ENCODE data around the gene GAS7. TPM values are rescaled to one million over a fixed set of nuclear protein-coding genes. Genes with fewer than 3 reads are reported as not detected.

The GAS7 gene
- total RNA-seq, 2 donors from 2014 or later = 6.3 to 22.9 TPM

- DNase-seq = no peak
- no peak for ATAC-seq
- intact Hi-C loops (cut with DNase I, micrococcal nuclease) = loop anchor here in 1 of 2 donors (10.0 kb wide), 1 partner anchor 65 kb away; no protein-coding TSS in a partner anchor
Measured at GRCh38 chr17:10120109-10120485, 78.3 kb downstream of the GAS7 start.

DNA sequence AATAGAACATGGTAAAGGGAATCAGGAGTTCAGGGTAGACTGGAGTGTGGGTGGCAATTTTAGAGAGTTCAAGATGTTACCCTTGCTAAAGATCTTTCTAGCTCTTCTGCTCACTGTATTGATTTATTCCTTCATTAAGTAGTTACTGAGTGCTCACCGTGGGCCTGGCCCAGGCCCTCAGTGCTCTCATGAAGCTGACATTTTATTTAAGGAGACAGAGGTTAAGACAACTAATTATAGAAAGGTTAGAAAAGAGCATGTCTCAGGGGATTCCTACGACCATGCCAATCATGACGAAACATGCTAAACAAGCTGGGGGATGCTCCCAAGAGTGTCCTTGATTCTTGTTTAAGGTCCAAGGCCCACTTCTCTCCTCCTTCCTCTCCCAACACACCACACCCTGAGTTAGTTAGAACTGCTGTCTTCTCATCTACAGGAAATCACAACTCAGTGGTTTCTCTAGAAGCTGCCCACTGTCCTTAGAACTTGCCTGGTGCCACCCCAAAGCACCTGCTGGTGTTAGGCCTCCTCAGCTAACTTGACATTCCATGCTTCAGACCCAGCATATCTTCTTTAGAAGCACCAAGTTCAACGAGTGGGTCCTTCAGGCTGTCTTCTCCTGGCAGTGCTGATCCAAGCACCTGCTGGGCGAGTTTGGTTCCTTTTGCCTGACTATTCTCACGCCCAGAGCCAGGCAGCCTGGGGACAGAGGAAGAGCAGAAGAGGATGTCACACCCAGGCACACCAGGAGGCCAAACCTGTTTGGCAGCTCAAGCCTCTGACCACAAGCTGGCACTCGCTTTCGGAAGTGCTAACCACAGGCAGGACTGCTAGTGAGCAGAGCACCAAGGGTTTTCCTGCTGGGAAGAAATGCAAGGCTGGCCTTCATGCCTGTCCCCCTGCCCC lies 79.0 kb downstream of the GAS7 start:
- peak; percentile 66 to 81 for DNase-seq
- ATAC-seq = peak; percentile 91
- intact Hi-C loops (cut with DNase I, micrococcal nuclease) = loop anchor here in 1 of 2 donors (10.0 kb wide), 1 partner anchor 65 kb away; no protein-coding TSS in a partner anchor

- DNase-seq (no peak), ATAC-seq (no peak)
- intact Hi-C loops (cut with DNase I, micrococcal nuclease) = no loop called here
Measured at GRCh38 chr17:10118788-10119130, 79.6 kb downstream of the GAS7 start.

DNA sequence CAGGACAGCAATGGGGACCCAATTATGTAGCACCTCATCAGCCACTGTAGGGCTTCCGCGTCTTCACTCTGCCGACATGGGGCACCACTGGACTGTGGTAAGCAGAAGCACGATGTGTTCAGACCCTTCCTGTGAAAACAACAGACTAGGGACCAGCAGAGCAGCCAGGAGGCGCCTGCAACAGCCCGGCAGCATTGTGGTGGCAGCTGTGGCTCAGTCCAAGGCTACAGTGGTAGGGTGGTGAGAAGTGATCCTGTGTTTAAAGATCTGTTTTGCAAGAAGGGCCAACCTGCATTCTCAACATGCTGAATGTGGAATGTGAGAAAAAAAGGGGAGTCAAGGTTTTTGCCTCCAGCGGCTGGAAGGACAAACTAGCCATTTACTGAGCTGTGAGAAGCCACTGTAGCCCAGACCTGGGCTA lies 80.8 kb downstream of the GAS7 start:
- ATAC-seq (no peak), DNase-seq (no peak)
- intact Hi-C loops (cut with DNase I, micrococcal nuclease) = no loop called here

- intact Hi-C loops (cut with DNase I, micrococcal nuclease) = no loop called here
- DNase-seq = no peak
- ATAC-seq = no peak
Measured at GRCh38 chr17:10116753-10117420, 81.5 kb downstream of the GAS7 start.

- intact Hi-C loops (cut with DNase I, micrococcal nuclease) = no loop called here
- ATAC-seq = no peak
- no peak for DNase-seq
Measured at GRCh38 chr17:10116267-10116666, 82.1 kb downstream of the GAS7 start.

- ATAC-seq = no peak
- intact Hi-C loops (cut with DNase I, micrococcal nuclease) = no loop called here
- DNase-seq = no peak
Measured at GRCh38 chr17:10115536-10115932, 82.9 kb downstream of the GAS7 start.

- peak; percentile 67 to 87 for DNase-seq
- intact Hi-C loops (cut with DNase I, micrococcal nuclease) = no loop called here
- peak; percentile 50 for ATAC-seq
Measured at GRCh38 chr17:10114931-10115535, 83.4 kb downstream of the GAS7 start.

DNA sequence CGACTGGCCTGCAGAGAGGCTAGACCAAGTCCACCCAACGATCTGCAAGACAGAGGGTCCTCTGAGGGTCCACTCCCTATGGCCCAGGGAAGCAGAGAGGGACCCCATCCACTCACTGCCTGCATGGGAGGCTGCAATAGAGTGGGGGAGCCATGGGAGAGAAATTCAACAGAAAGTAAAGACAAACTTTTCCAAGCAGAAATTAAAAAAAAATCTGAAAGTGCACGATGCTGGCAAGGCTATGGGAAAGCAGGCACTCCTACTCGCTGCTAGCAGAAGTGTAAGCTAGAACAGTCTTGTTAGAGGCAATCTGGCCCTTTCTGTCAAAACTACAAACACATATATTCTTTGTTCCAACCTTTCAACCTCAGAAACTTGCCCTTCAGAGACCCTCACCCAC lies 85.4 kb downstream of the GAS7 start:
- DNase-seq = no peak
- no peak for ATAC-seq
- intact Hi-C loops (cut with DNase I, micrococcal nuclease) = no loop called here

GRCh38 chr17:10111907-10112452 lies 86.4 kb downstream of the GAS7 start:
- ATAC-seq (no peak), DNase-seq (no peak)
- intact Hi-C loops (cut with DNase I, micrococcal nuclease) = no loop called here

DNA sequence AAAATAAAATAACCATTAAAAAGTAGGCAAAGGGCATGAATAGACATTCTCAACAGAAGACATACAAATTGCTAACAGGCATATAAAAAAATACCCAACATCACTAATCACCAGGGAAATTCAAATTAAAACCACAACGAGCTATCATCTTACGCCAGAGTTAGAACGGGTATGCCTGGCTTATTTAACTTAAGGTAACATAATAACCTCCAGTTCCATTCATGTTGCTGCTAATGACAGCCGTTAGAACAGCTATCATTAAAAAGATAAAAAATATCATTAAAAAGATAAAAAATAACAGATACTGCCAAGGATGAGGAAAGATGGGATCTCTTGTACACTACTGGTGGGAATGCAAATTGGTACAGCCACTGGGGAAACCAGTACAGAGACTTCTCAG lies 89.3 kb downstream of the GAS7 start:
- ATAC-seq (no peak), DNase-seq (no peak)
- intact Hi-C loops (cut with DNase I, micrococcal nuclease) = no loop called here

DNA sequence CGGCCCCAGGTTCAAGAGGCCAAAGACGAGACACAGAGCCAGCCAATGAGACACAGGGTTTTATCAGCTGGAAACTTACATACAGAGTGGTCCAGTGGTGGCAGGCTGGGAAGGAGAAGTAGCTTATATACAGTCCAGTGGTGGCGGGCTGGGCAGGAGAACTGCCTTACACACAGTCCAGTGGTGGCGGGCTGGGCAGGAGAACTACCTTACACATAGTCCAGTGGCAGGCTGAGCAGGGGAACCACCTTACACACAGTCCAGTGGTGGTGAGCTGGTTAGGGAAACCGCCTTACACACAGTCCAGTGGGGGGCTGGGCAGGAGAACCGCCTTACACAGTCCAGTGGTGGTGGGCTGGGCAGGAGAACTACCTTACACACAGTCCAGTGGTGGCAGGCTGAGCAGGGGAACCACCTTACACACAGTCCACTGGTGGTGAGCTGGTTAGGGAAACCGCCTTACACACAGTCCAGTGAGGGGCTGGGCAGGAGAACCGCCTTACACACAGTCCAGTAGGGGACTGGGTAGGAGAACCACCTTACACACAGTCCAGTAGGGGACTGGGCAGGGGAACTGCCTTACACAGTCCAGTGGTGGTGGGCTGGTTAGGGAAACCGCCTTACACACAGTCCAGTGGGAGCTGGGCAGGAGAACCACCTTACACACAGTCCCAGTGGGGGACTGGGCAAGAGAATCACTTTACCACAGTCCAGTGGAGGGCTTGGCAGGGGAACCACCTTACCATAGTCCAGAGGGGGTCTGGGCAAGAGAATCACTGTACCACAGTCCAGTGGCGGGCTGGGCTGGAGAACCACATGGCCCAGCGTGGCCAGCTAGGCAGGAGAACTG lies 90.9 kb downstream of the GAS7 start:
- ATAC-seq = no peak
- no peak for DNase-seq
- intact Hi-C loops (cut with DNase I, micrococcal nuclease) = no loop called here

- DNase-seq = no peak
- intact Hi-C loops (cut with DNase I, micrococcal nuclease) = no loop called here
Measured at GRCh38 chr17:10106067-10106466, 92.3 kb downstream of the GAS7 start.

DNA sequence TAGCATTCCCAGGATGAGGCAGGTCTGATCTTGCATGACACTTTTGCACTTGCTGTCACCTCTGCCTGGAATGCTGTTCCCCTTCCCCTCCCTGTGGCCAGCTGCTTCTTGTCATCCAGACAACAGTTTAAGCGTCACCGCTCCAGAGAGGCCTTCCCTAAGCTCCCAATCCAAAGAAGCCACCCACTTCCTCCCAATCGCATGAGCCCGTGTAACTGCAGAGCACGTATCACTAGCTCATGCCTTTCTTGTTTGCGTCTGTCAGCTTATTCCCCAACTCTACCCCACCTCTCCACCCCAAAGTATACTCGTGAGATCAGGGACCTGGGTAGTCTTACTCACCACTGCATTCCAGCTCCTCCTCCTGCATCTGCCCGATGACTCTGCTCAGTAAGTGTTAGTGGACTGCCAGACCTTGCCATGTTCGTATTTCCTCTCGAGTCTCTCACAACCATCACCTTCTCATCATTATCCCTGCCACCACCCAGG lies 92.8 kb downstream of the GAS7 start:
- intact Hi-C loops (cut with DNase I, micrococcal nuclease) = no loop called here
- DNase-seq (no peak), ATAC-seq (no peak)

More at GRCh38 chr17:10106067-10106466, 92.3 kb downstream of the GAS7 start:
- peak; percentile 45 for ATAC-seq

- ATAC-seq = no peak
- intact Hi-C loops (cut with DNase I, micrococcal nuclease) = no loop called here
- no peak for DNase-seq
Measured at GRCh38 chr17:10103712-10104111, 94.7 kb downstream of the GAS7 start.

DNA sequence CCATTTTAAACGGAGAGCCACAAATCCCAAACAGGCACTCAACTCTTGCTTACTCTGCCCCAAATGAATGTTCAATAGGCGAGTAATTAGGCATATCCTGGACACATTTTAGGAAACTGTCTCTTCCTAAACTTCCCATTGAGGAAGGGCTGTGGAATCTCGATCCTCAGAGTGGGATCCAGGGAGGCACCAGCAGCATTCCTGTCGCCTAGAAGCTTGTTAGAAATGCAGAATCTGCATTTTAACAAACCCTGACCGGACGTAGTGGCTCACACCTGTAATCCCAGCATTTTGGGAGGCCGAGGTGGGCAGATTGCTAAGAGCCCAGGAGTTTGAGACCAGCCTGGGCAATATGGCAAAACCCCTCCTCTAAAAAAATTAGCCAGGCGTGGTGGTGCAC lies 95.6 kb downstream of the GAS7 start:
- ATAC-seq (no peak), DNase-seq (no peak)
- intact Hi-C loops (cut with DNase I, micrococcal nuclease) = no loop called here

GRCh38 chr17:10099051-10099571 lies 99.3 kb downstream of the GAS7 start:
- no peak for ATAC-seq
- intact Hi-C loops (cut with DNase I, micrococcal nuclease) = no loop called here
- DNase-seq = no peak

DNA sequence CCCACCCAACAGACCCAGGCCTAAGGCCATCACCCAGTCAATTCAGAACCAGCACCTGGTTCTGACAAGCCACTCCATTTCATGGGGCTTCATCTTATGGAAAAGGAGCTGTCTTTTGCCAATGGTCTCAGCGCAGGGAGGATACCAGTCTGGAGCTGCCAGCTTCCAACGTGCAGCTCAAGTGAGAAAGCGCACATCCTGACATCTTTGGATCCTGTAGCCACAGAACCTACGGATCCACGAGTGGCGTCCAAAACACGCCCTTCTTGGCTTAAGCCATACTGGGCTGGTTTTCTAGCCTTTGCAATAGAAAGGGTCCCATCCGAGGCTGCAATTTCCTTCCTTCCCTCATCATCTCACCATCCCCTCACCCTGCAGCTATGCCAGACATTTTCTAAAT lies 101.8 kb downstream of the GAS7 start:
- no peak for ATAC-seq
- intact Hi-C loops (cut with DNase I, micrococcal nuclease) = no loop called here
- no peak for DNase-seq
